ENCODE measurements around the gene RTL5. TPM values are rescaled to one million over a fixed set of nuclear protein-coding genes. Genes with fewer than 3 reads are reported as not detected.

RTL5 gene
- total RNA-seq, 4 donors from 2014 or later = 3.6 to 6.6 (median 5.9) TPM

- intact Hi-C loops (cut with DNase I) = no loop called here
- no peaks in the 10 kb centered on the region for H3K9me3 ChIP-seq
- H3K27ac ChIP-seq = peak overlapping the region; percentile 59 to 72 (median 72)
- no peak overlapping the region for H3K4me3 ChIP-seq (replicated peaks in 1 of 3)
- no peaks in the 10 kb centered on the region for H3K27me3 ChIP-seq
- WGBS, 2 donors = 0 to 69% methylated on average over 2 to 5 of the region's 11 CpGs
- DNase-seq = peak; percentile 78 to 81
- peaks cover 20 to 60% of the 10 kb centered on the region in 2 donors for H3K4me1 ChIP-seq
- TF ChIP-seq CTCF (IDR thresholded peaks at IDR 0.05) = no peak
- no peak for TF ChIP-seq POLR2A (IDR thresholded peaks at IDR 0.05)
- no peaks in the 10 kb centered on the region for H3K36me3 ChIP-seq
These were observed 8.1 kb downstream of the RTL5 start for GRCh38 chrX:72123471-72124185.

- Histone ChIP-seq H3K27me3 (no peaks in the 10 kb centered on the region), H3K27ac (peak overlapping the region in 1 of 3 donors; percentile 72), H3K4me3 (replicated peaks in 1 of 3) (no peak overlapping the region), H3K4me1 (peaks cover 20 to 56% of the 10 kb centered on the region in 2 donors), H3K9me3 (no peaks in the 10 kb centered on the region), H3K36me3 (no peaks in the 10 kb centered on the region)
- TF ChIP-seq POLR2A (IDR thresholded peaks at IDR 0.05) (no peak), CTCF (IDR thresholded peaks at IDR 0.05) (no peak)
- WGBS, 2 donors = 72 to 76% methylated on average over 5 to 6 of the region's 6 CpGs
- no peak for DNase-seq
- intact Hi-C loops (cut with DNase I) = no loop called here
These were observed 8.9 kb downstream of the RTL5 start for GRCh38 chrX:72122621-72123337.

GRCh38 chrX:72121383-72121782 lies 10.3 kb downstream of the RTL5 start:
- TF ChIP-seq POLR2A (IDR thresholded peaks at IDR 0.05) = no peak
- no peak for TF ChIP-seq CTCF (IDR thresholded peaks at IDR 0.05)
- Histone ChIP-seq H3K4me3 (replicated peaks in 1 of 3) (no peak overlapping the region), H3K27ac (peak overlapping the region; percentile 43 to 70 (median 65)), H3K36me3 (no peaks in the 10 kb centered on the region), H3K4me1 (peaks cover 20 to 51% of the 10 kb centered on the region in 2 donors), H3K9me3 (no peaks in the 10 kb centered on the region), H3K27me3 (no peaks in the 10 kb centered on the region)
- WGBS, 2 donors = 0% methylated on average over 2 to 3 of the region's 3 CpGs
- peak; percentile 70 to 71 for DNase-seq
- intact Hi-C loops (cut with DNase I) = no loop called here

- no peak for TF ChIP-seq POLR2A (IDR thresholded peaks at IDR 0.05)
- no peak for TF ChIP-seq CTCF (IDR thresholded peaks at IDR 0.05)
- intact Hi-C loops (cut with DNase I) = no loop called here
These were observed 10.9 kb downstream of the RTL5 start for GRCh38 chrX:72120837-72121236.

More at GRCh38 chrX:72120837-72121236, 10.9 kb downstream of the RTL5 start:
- WGBS, 2 donors = 65 to 71% methylated on average over 4 to 6 of the region's 6 CpGs
- no peak overlapping the region for H3K4me3 ChIP-seq (replicated peaks in 1 of 3)
- H3K4me1 ChIP-seq = peaks cover 14 to 46% of the 10 kb centered on the region in 2 donors
- H3K27ac ChIP-seq = peak overlapping the region; percentile 30 to 70 (median 65)
- no peaks in the 10 kb centered on the region for H3K36me3 ChIP-seq
- H3K27me3 ChIP-seq = no peaks in the 10 kb centered on the region
- DNase-seq = no peak
- H3K9me3 ChIP-seq = no peaks in the 10 kb centered on the region

All from thyroid gland (tissue), 4 donors.